A549 (cell line): ENCODE results near the gene FAF1.

Source experiments
- CEBPB ChIP-seq, 2 experiments: fragments of >200 bp in 1 of 2; sonication (Bioruptor Twin) in 1 of 2; formaldehyde crosslinking in 1 of 2; IDR thresholded peaks; 2 replicates each; pipeline ENCODE4 v1.6.1; 2012 to 2016
- CHD4 ChIP-seq: fragments of 200-600 bp; sonication (generic); IDR thresholded peaks from 2 replicates; pipeline ENCODE4 v1.6.1; 2016; ENCODE audit warnings: antibody characterized with exemption, mild to moderate bottlenecking, borderline replicate concordance
- CTCF ChIP-seq: fragments of >200 bp; sonication (Bioruptor Twin); formaldehyde crosslinking; IDR thresholded peaks from 3 replicates; pipeline ENCODE4 v1.5.1; 2016
- EP300 ChIP-seq, 2 experiments: fragments of >200 bp; sonication (Bioruptor Twin); formaldehyde crosslinking; IDR thresholded peaks; 2 replicates in 1 of 2; 3 replicates in 1 of 2; pipeline ENCODE4 v1.6.1; 2016 to 2017
- FOSL2 ChIP-seq, 2 experiments: fragments of 450-650 bp in 1 of 2; fragments of >200 bp in 1 of 2; sonication (Bioruptor Twin) in 1 of 2; formaldehyde crosslinking; IDR thresholded peaks; 2 replicates each; pipeline versions ENCODE4 v1.5.0 to v1.6.1; 2016 to 2020; ENCODE audit warnings: mild to moderate bottlenecking in 1 of 2, moderate library complexity in 1 of 2
- MAFK ChIP-seq: fragments of 450-650 bp; IDR thresholded peaks from 2 replicates; pipeline ENCODE4 v1.6.1; 2014; ENCODE audit not compliant: partially characterized antibody
- MYC ChIP-seq: IDR thresholded peaks from 2 replicates; pipeline ENCODE4 v1.6.1; 2012; ENCODE audit warnings: mild to moderate bottlenecking, inconsistent platforms, low read length, improper control_type of control experiment, borderline replicate concordance
- NR3C1 ChIP-seq: fragments of >200 bp; sonication (Bioruptor Twin); formaldehyde crosslinking; IDR thresholded peaks from 3 replicates; pipeline ENCODE4 v1.6.1; 2017
- POLR2A ChIP-seq: IDR thresholded peaks from 2 replicates; pipeline ENCODE4 v1.6.1; 2012; ENCODE audit warnings: mild to moderate bottlenecking, low read length
- RAD21 ChIP-seq, 2 experiments: fragments of >200 bp in 1 of 2; sonication (Bioruptor Twin) in 1 of 2; formaldehyde crosslinking in 1 of 2; IDR thresholded peaks in 1 of 2; conservative IDR thresholded peaks in 1 of 2; 2 replicates in 1 of 2; 3 replicates in 1 of 2; pipeline ENCODE4 v1.6.1; 2012 to 2018; ENCODE audit warnings: inconsistent platforms in 1 of 2
- RCOR1 ChIP-seq: fragments of 150-350 bp; IDR thresholded peaks from 2 replicates; pipeline ENCODE4 v1.6.1; 2014; ENCODE audit warnings: antibody characterized with exemption, low read length, low read depth

- TF ChIP-seq CTCF = no peak
- no peak for TF ChIP-seq NR3C1
- no peak for TF ChIP-seq RAD21 (conservative IDR thresholded peaks at IDR 0.05 in 1 of 2, IDR thresholded peaks at IDR 0.05 in 1 of 2)
- TF ChIP-seq MAFK = no peak
- TF ChIP-seq RCOR1 = no peak
- TF ChIP-seq CEBPB (IDR thresholded peaks at IDR 0.05) = no peak
- TF ChIP-seq CHD4 = no peak
- no peak for TF ChIP-seq POLR2A
- no peak for TF ChIP-seq MYC
- TF ChIP-seq FOSL2 (IDR thresholded peaks at IDR 0.05) = no peak
- no peak for TF ChIP-seq FOSL2 (CRISPR knock-in tag; IDR thresholded peaks at IDR 0.05)
- no peak for TF ChIP-seq EP300 (IDR thresholded peaks at IDR 0.05)
Measured at GRCh38 chr1:50995651-50996050, 35.6 kb upstream of the FAF1 start.
